ENCODE results near the gene RTN3.
A peak's percentile ranks its signal among the peaks of the same experiment; 100 is the strongest.

Gene RTN3

GRCh38 chr11:63708764-63709163 is 27.5 kb downstream of the RTN3 start:
- ATAC-seq = no peak
- DNase-seq = no peak
- Mint-ChIP-seq H3K27ac (no peak overlapping the region), H3K27me3 (no peaks in the 10 kb centered on the region), H3K4me3 (no peak overlapping the region), H3K9me3 (no peaks in the 10 kb centered on the region), H3K4me1 (no peaks in the 10 kb centered on the region)

- no peaks in the 10 kb centered on the region for H3K27me3 Mint-ChIP-seq
- no peaks in the 10 kb centered on the region for H3K9me3 Mint-ChIP-seq
- H3K4me3 Mint-ChIP-seq = no peak overlapping the region
- ATAC-seq = no peak
- DNase-seq = no peak
- no peaks in the 10 kb centered on the region for H3K4me1 Mint-ChIP-seq
- no peak overlapping the region for H3K27ac Mint-ChIP-seq
Measured at GRCh38 chr11:63709336-63709884, 28.1 kb downstream of the RTN3 start.

GRCh38 chr11:63710476-63711217 is 29.3 kb downstream of the RTN3 start:
- no peak for DNase-seq
- no peak overlapping the region for H3K27ac Mint-ChIP-seq

GRCh38 chr11:63711838-63712237 is 30.5 kb downstream of the RTN3 start:
- ATAC-seq (no peak), DNase-seq (no peak)
- Mint-ChIP-seq H3K9me3 (no peaks in the 10 kb centered on the region), H3K4me3 (no peak overlapping the region), H3K4me1 (no peaks in the 10 kb centered on the region), H3K27ac (no peak overlapping the region), H3K27me3 (no peaks in the 10 kb centered on the region)

More at GRCh38 chr11:63710476-63711217, 29.3 kb downstream of the RTN3 start:
- ATAC-seq = no peak
- Mint-ChIP-seq H3K27me3 (no peaks in the 10 kb centered on the region), H3K4me1 (no peaks in the 10 kb centered on the region), H3K9me3 (no peaks in the 10 kb centered on the region), H3K4me3 (no peak overlapping the region)

- H3K4me1 Mint-ChIP-seq = no peaks in the 10 kb centered on the region
- no peak overlapping the region for H3K27ac Mint-ChIP-seq
- no peak for ATAC-seq
- H3K9me3 Mint-ChIP-seq = no peaks in the 10 kb centered on the region
- no peak for DNase-seq
- no peak overlapping the region for H3K4me3 Mint-ChIP-seq
- no peaks in the 10 kb centered on the region for H3K27me3 Mint-ChIP-seq
Measured at GRCh38 chr11:63713766-63714165, 32.5 kb downstream of the RTN3 start.

GRCh38 chr11:63716046-63716445 is 34.7 kb downstream of the RTN3 start:
- no peak for ATAC-seq
- Mint-ChIP-seq H3K27ac (no peak overlapping the region), H3K4me3 (no peak overlapping the region), H3K27me3 (no peaks in the 10 kb centered on the region), H3K9me3 (no peaks in the 10 kb centered on the region), H3K4me1 (no peaks in the 10 kb centered on the region)
- no peak for DNase-seq

GRCh38 chr11:63719001-63719400 is 37.7 kb downstream of the RTN3 start:
- no peak overlapping the region for H3K4me3 Mint-ChIP-seq
- H3K27ac Mint-ChIP-seq = no peak overlapping the region
- ATAC-seq (no peak), DNase-seq (no peak)
- no peaks in the 10 kb centered on the region for H3K9me3 Mint-ChIP-seq
- no peaks in the 10 kb centered on the region for H3K4me1 Mint-ChIP-seq
- no peaks in the 10 kb centered on the region for H3K27me3 Mint-ChIP-seq

- no peaks in the 10 kb centered on the region for H3K27me3 Mint-ChIP-seq
- no peak overlapping the region for H3K4me3 Mint-ChIP-seq
- no peaks in the 10 kb centered on the region for H3K4me1 Mint-ChIP-seq
- no peaks in the 10 kb centered on the region for H3K9me3 Mint-ChIP-seq
- H3K27ac Mint-ChIP-seq = peak overlapping the region in 1 of 2 donors; percentile 40
- no peak for ATAC-seq
- no peak for DNase-seq
Measured at GRCh38 chr11:63719987-63720386, 38.7 kb downstream of the RTN3 start.

GRCh38 chr11:63720611-63721010 is 39.3 kb downstream of the RTN3 start:
- Mint-ChIP-seq H3K9me3 (no peaks in the 10 kb centered on the region), H3K27ac (no peak overlapping the region), H3K4me3 (no peak overlapping the region), H3K27me3 (no peaks in the 10 kb centered on the region), H3K4me1 (no peaks in the 10 kb centered on the region)
- DNase-seq (no peak), ATAC-seq (no peak)

GRCh38 chr11:63729326-63729725 is 48.0 kb downstream of the RTN3 start:
- Mint-ChIP-seq H3K27ac (no peak overlapping the region), H3K4me1 (no peaks in the 10 kb centered on the region), H3K9me3 (no peaks in the 10 kb centered on the region), H3K27me3 (no peaks in the 10 kb centered on the region), H3K4me3 (no peak overlapping the region)
- no peak for ATAC-seq
- no peak for DNase-seq

GRCh38 chr11:63736864-63737263 is 55.6 kb downstream of the RTN3 start:
- Mint-ChIP-seq H3K27ac (peak overlapping the region in 1 of 2 donors; percentile 2), H3K27me3 (no peaks in the 10 kb centered on the region), H3K4me1 (peaks cover 5% of the 10 kb centered on the region), H3K4me3 (no peak overlapping the region), H3K9me3 (no peaks in the 10 kb centered on the region)
- ATAC-seq = no peak
- no peak for DNase-seq

GRCh38 chr11:63737718-63738117 is 56.4 kb downstream of the RTN3 start:
- Mint-ChIP-seq H3K4me3 (no peak overlapping the region), H3K27ac (no peak overlapping the region), H3K27me3 (no peaks in the 10 kb centered on the region), H3K4me1 (peaks cover 5% of the 10 kb centered on the region), H3K9me3 (no peaks in the 10 kb centered on the region)
- ATAC-seq = no peak
- DNase-seq = no peak

GRCh38 chr11:63738720-63739360 is 57.5 kb downstream of the RTN3 start:
- DNase-seq (peak; percentile 40 to 52), ATAC-seq (no peak)
- Mint-ChIP-seq H3K4me3 (no peak overlapping the region), H3K4me1 (peaks cover 5% of the 10 kb centered on the region), H3K9me3 (no peaks in the 10 kb centered on the region), H3K27ac (no peak overlapping the region), H3K27me3 (no peaks in the 10 kb centered on the region)

- Mint-ChIP-seq H3K27me3 (no peaks in the 10 kb centered on the region), H3K9me3 (no peaks in the 10 kb centered on the region), H3K27ac (no peak overlapping the region), H3K4me1 (no peaks in the 10 kb centered on the region), H3K4me3 (no peak overlapping the region)
- DNase-seq = no peak
- no peak for ATAC-seq
Measured at GRCh38 chr11:63745304-63746170, 64.2 kb downstream of the RTN3 start.

GRCh38 chr11:63747011-63747410 is 65.7 kb downstream of the RTN3 start:
- ATAC-seq = no peak
- no peak for DNase-seq
- no peak overlapping the region for H3K4me3 Mint-ChIP-seq
- H3K27me3 Mint-ChIP-seq = no peaks in the 10 kb centered on the region
- H3K9me3 Mint-ChIP-seq = no peaks in the 10 kb centered on the region
- H3K27ac Mint-ChIP-seq = no peak overlapping the region
- no peaks in the 10 kb centered on the region for H3K4me1 Mint-ChIP-seq

GRCh38 chr11:63749624-63750023 is 68.3 kb downstream of the RTN3 start:
- Mint-ChIP-seq H3K4me1 (no peaks in the 10 kb centered on the region), H3K27me3 (no peaks in the 10 kb centered on the region), H3K9me3 (no peaks in the 10 kb centered on the region), H3K4me3 (no peak overlapping the region), H3K27ac (no peak overlapping the region)
- DNase-seq (no peak), ATAC-seq (no peak)
